Measurements from ENCODE around the gene ZDHHC22. TPM values are rescaled to one million over a fixed set of nuclear protein-coding genes. Genes with fewer than 3 reads are reported as not detected.

ZDHHC22 gene
- polyA plus RNA-seq, 1 of the 3 experiments (the other 2 are of a cell fraction): not detected

DNA sequence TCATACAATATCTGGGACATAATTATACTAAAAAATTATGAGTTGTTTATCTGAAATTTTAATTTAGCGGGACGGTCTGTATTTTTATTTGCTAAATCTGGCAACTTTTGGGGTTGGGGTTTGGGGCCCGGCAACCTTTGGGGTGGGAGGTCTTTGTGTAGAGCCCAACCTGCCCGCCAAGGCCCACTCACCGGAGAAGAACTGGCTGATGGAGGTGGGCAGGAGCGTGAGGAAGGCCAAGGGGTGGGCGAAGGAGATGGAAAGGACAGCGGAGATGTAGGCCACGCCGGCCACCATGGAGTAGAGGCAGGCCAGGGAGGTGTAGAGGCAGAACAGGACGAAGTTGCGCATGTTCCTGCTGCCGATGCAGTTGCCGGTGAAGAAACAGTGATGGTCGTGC is 2.6 kb downstream of the ZDHHC22 start (continued):
- TF ChIP-seq, protein P1, sequence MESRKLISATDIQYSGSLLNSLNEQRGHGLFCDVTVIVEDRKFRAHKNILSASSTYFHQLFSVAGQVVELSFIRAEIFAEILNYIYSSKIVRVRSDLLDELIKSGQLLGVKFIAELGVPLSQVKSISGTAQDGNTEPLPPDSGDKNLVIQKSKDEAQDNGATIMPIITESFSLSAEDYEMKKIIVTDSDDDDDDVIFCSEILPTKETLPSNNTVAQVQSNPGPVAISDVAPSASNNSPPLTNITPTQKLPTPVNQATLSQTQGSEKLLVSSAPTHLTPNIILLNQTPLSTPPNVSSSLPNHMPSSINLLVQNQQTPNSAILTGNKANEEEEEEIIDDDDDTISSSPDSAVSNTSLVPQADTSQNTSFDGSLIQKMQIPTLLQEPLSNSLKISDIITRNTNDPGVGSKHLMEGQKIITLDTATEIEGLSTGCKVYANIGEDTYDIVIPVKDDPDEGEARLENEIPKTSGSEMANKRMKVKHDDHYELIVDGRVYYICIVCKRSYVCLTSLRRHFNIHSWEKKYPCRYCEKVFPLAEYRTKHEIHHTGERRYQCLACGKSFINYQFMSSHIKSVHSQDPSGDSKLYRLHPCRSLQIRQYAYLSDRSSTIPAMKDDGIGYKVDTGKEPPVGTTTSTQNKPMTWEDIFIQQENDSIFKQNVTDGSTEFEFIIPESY (IDR thresholded peaks at IDR 0.05; ENCODE audit: borderline replicate concordance, low read depth): no peak
- no peak for TF ChIP-seq MXI1 (IDR thresholded peaks at IDR 0.05; ENCODE audit: low read depth, low read length)
- TF ChIP-seq RFX5 (IDR thresholded peaks at IDR 0.05; ENCODE audit: low read length): no peak

DNA sequence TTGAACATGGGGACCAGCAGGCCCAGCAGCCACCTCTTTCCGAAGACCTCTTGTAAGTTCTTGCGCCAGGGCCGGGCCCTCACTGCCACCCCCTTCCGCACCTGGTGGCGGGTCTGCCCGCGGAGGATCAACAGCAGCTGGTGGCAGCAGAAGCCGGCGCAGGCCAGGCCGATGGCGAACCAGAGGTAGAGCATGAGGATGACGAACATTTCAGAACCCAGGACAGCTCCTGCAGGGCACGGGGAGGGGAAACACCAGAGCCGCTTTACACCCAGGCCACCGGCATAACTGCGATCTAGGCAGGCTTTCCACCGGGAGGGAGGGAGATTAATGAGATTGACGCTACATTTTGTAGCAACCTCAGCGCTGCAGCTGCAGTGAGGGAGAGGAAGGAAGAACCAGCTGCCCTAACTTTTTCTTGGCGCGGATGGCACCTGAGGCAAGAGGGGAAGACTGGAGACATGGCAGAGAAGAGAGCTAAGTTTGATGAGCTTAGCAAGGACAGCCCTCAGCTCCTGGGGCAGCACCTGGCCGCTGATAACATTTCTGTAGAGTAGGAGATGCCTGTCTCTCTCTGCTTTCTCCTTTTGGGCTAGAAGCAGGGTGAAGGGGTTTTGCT is 7.8 kb downstream of the ZDHHC22 start:
- TF ChIP-seq FOXM1 (IDR thresholded peaks at IDR 0.05; ENCODE audit: low read depth) (no peak), GATA2 (CRISPR knock-in tag; IDR thresholded peaks at IDR 0.05) (no peak)
- TF ChIP-seq, protein P2, sequence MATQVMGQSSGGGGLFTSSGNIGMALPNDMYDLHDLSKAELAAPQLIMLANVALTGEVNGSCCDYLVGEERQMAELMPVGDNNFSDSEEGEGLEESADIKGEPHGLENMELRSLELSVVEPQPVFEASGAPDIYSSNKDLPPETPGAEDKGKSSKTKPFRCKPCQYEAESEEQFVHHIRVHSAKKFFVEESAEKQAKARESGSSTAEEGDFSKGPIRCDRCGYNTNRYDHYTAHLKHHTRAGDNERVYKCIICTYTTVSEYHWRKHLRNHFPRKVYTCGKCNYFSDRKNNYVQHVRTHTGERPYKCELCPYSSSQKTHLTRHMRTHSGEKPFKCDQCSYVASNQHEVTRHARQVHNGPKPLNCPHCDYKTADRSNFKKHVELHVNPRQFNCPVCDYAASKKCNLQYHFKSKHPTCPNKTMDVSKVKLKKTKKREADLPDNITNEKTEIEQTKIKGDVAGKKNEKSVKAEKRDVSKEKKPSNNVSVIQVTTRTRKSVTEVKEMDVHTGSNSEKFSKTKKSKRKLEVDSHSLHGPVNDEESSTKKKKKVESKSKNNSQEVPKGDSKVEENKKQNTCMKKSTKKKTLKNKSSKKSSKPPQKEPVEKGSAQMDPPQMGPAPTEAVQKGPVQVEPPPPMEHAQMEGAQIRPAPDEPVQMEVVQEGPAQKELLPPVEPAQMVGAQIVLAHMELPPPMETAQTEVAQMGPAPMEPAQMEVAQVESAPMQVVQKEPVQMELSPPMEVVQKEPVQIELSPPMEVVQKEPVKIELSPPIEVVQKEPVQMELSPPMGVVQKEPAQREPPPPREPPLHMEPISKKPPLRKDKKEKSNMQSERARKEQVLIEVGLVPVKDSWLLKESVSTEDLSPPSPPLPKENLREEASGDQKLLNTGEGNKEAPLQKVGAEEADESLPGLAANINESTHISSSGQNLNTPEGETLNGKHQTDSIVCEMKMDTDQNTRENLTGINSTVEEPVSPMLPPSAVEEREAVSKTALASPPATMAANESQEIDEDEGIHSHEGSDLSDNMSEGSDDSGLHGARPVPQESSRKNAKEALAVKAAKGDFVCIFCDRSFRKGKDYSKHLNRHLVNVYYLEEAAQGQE (IDR thresholded peaks at IDR 0.05; ENCODE audit: low read depth, low read length): peak; percentile 94
- TF ChIP-seq, protein P3, sequence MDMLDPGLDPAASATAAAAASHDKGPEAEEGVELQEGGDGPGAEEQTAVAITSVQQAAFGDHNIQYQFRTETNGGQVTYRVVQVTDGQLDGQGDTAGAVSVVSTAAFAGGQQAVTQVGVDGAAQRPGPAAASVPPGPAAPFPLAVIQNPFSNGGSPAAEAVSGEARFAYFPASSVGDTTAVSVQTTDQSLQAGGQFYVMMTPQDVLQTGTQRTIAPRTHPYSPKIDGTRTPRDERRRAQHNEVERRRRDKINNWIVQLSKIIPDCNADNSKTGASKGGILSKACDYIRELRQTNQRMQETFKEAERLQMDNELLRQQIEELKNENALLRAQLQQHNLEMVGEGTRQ (IDR thresholded peaks at IDR 0.05; ENCODE audit: borderline replicate concordance, low read depth, low read length): no peak
- TF ChIP-seq, protein P4, sequence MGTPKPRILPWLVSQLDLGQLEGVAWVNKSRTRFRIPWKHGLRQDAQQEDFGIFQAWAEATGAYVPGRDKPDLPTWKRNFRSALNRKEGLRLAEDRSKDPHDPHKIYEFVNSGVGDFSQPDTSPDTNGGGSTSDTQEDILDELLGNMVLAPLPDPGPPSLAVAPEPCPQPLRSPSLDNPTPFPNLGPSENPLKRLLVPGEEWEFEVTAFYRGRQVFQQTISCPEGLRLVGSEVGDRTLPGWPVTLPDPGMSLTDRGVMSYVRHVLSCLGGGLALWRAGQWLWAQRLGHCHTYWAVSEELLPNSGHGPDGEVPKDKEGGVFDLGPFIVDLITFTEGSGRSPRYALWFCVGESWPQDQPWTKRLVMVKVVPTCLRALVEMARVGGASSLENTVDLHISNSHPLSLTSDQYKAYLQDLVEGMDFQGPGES (IDR thresholded peaks at IDR 0.05; ENCODE audit: low read depth, low read length): no peak
- TF ChIP-seq, protein P5, sequence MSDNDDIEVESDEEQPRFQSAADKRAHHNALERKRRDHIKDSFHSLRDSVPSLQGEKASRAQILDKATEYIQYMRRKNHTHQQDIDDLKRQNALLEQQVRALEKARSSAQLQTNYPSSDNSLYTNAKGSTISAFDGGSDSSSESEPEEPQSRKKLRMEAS (IDR thresholded peaks at IDR 0.05; ENCODE audit: low read depth): no peak
- WGBS (ENCODE audit: low lambda C conversion rate): 81% methylated on average over 22 of the region's 22 CpGs
- DNase-seq: no peak

More for the DNA sequence above, 7.8 kb downstream of the ZDHHC22 start:
- Histone ChIP-seq H2AFZ (ENCODE audit: low read depth) (no peak overlapping the region), H3K9me2 (no peaks in the 10 kb centered on the region), H3K9ac (no peak overlapping the region), H3K36me3 (replicated peaks in 1 of 2; ENCODE audit: control insufficient read depth in 1 of 2, insufficient read depth in 2 of 2, low read length in 1 of 2) (no peaks in the 10 kb centered on the region), H3K27me3 (ENCODE audit: insufficient read depth) (0 out of 2 replicates have a peak, but pooled peaks cover 6% of the 10 kb centered on the region), H3K4me3 (ENCODE audit: low read depth in 2 of 2, low read length in 1 of 2) (no peak overlapping the region), H3F3A (replicated peaks; ENCODE audit: insufficient read depth) (no peaks in the 10 kb centered on the region), H3K9me3 (no peaks in the 10 kb centered on the region), H3K27ac (ENCODE audit: low read depth in 2 of 2, low read length in 1 of 2) (no peak overlapping the region), H4K20me1 (ENCODE audit: insufficient read depth) (no peaks in the 10 kb centered on the region), H3K4me1 (ENCODE audit: control insufficient read depth in 1 of 2, insufficient read depth in 2 of 2, low read depth in 1 of 2, low read length in 1 of 2) (peaks cover 0 to 13% of the 10 kb centered on the region in 2 experiments; a peak in 1 of 4 replicates), H3K4me2 (no peak overlapping the region), H3K79me2 (ENCODE audit: insufficient read depth) (no peaks in the 10 kb centered on the region)
- ChIA-PET POLR2A (interaction anchor here (1.6 kb wide), 1 partner anchor 187 kb away, joined by 4 read pairs; the partner anchor contains the start of genes GSTZ1 and POMT2), CTCF (interaction anchor here (0.8 to 11.6 kb wide), 6 partner anchors 9 to 167 kb away, joined by 4 to 129 read pairs (median 4); partner anchors contain the start of gene TMEM63C)

All from SK-N-SH (cell line).